Fibroblast of pulmonary artery (primary cell): ENCODE results near the gene MSLN.

Source experiments
- DNase-seq: peaks from one replicate; pipeline ENCODE4 v3.0.0-alpha.2; 2010; ENCODE audit warnings: low read depth
- H3K4me3 ChIP-seq: replicated peaks from 2 replicates; pipeline ENCODE4 v1.5.1; 2011; ENCODE audit warnings: low read depth, mild to moderate bottlenecking, control low read depth, low read length, moderate library complexity
- TF ChIP-seq, protein P1 (sequence below): IDR thresholded peaks from 2 replicates; pipeline ENCODE4 v1.5.1; 2011; ENCODE audit warnings: mild to moderate bottlenecking, control low read depth, low read length, inconsistent platforms; ENCODE audit errors: missing control alignments

Gene MSLN

DNA sequence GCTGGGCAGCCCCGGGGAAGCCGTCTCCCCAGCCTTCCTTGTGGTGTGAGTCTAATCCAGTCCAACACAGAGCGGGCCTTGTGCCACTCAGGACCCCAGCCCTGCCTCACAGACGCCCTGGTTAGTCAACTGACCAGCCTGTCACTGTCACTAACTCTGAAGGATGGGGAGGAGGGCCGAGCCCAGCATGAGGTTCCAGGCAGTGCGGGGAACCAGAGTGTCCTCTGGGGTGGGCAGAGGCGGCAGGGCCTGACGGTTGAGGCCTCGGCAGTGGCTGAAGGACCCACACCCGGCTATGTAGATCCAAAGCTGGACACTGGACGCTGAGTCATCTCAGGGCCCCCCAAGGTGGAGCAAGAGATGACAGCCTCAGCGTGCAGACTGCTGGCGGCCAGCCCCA is 19.0 kb downstream of the MSLN start:
- no peak overlapping the region for H3K4me3 ChIP-seq
- no peak for DNase-seq
- TF ChIP-seq, protein P1, sequence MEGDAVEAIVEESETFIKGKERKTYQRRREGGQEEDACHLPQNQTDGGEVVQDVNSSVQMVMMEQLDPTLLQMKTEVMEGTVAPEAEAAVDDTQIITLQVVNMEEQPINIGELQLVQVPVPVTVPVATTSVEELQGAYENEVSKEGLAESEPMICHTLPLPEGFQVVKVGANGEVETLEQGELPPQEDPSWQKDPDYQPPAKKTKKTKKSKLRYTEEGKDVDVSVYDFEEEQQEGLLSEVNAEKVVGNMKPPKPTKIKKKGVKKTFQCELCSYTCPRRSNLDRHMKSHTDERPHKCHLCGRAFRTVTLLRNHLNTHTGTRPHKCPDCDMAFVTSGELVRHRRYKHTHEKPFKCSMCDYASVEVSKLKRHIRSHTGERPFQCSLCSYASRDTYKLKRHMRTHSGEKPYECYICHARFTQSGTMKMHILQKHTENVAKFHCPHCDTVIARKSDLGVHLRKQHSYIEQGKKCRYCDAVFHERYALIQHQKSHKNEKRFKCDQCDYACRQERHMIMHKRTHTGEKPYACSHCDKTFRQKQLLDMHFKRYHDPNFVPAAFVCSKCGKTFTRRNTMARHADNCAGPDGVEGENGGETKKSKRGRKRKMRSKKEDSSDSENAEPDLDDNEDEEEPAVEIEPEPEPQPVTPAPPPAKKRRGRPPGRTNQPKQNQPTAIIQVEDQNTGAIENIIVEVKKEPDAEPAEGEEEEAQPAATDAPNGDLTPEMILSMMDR: no peak

DNA sequence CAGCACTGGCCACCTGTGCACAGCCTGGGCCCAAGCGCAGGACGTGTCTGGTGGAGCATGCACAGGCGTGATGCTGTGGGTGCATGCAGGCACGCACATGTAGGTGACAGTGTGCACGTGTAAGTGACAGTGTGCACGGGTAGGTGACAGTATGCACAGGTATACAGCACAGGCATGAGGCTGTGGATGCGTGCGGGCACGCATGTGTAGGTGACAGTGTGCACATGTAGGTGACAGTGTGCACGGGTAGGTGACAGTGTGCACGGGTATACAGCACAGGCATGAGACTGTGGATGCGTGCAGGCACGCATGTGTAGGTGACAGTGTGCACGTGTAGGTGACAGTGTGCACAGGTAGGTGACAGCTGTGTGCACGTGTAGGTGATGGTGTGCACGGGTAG is 19.8 kb downstream of the MSLN start:
- TF ChIP-seq, protein P1: no peak
- DNase-seq: no peak
- H3K4me3 ChIP-seq: no peak overlapping the region

DNA sequence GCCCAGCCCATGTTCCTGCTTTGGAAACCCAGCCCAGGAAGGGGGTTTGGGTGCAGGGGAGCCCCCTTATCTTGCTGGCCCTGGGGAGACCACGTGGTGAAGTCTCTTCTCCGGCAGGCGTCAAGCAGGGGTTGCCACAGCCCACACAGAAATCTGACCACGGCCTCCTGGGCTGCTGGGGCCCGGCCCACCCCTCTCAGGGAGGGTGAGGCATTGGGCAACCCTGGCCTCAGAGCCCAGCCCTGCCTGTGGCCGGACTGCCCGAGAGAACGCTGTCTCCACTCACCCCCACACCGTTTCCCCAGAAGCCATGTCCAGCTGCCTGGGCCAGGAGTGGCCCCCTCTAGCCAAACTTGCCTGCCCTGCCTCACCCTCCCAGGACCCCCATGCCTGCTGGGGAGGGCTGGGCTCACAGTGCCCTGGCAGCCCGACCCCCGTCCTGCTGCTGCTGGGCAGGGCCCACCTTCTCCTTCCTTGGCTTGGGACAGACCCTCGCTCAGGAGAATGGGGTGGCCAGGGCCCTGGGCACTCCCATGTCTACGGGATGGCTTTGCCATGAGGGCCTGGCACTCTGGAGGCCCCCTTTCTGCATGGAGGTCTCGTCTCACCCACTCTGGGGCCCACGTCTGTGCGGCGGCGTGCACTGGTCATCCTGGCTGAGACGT is 20.9 kb downstream of the MSLN start:
- no peak for DNase-seq
- no peak overlapping the region for H3K4me3 ChIP-seq
- TF ChIP-seq, protein P1: no peak

DNA sequence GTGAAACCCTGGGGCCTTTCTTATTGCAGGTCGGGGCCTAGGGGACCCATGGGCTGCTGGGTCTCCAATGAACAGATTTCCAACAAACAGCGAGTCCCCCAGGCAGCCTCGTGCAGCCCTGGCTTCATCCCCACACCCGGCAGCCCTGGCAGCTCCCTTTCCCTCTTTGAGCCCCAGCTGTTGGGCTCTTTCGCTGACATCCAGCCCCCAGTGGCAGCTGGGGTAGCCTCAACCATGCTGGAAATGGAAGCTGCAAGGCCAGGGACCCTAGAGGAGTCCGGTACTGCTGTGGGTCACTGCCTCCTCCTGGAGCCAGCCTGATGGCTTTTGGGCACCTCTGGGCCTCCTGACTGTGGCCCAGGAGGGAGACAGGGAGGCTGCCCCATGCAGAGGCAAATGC is 21.7 kb downstream of the MSLN start:
- TF ChIP-seq, protein P1: no peak
- DNase-seq: no peak
- no peak overlapping the region for H3K4me3 ChIP-seq

DNA sequence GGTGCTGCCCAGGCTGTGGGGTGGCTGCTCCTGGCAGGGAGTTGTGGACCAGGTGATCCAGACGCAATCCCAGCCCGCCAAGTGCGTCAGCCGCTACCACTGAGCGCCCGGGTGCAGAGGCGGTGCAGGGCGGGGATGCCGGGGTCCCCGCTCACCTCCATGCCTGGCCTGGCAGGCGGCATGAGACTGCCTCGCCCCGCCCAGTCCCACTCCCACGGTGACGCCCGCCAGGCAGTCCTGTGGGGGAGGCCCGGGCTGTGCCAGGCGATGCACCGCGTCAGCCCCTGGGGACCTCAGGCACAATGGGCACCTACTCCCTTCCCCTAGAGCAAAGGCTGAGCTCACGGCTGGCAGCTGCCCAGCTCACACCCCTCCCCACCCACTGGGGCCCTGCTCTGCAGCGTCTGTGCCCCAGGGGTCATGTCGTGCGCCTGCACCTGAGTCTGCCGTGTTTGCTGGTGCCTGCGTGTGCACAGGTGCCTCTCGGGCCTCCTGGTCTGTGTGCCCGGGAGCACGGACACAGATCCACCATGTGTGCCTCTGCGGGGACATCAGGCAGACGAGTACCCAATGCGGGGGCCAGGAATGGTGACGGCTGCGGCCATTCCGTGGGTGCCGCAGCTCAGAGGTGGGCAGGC is 22.4 kb downstream of the MSLN start:
- H3K4me3 ChIP-seq: no peak overlapping the region
- no peak for DNase-seq
- TF ChIP-seq, protein P1: no peak

DNA sequence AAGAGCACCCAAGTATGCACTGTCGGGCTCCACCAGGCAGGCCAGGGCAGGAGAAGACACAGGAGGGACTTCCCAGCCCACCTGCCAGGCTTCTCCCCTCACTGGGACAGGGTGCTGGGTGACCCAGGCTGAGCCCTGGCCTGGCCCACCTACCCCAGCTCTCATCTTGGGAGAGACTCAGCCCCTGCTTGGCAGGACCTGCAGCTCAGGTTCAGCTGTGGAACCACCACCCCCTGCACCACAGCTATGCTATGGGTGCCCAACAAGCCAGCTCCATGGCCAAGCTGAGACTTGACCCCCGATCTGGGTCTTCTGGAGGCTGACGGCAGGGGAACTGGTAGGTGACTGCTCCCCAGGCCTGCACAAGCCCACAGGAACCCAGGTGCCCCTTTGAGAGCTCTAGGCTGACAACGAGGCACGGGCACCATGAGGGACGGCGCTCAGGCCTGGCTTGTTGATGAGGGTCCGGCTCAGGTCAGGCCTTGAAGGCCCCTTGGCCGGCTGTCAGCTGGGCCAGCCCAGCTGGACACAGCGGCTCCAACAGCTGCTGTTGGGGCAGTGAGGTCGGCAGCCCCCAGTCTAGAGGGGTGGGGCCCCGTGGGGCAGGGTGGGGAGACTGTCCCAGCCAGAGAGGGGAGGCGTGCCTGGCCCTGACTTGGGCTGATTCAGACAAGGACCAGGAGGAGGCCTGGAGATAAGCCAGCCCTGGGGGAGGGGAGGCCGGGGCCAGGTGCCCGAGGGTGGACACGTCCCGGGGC is 23.0 kb downstream of the MSLN start:
- TF ChIP-seq, protein P1: no peak
- no peak for DNase-seq
- no peak overlapping the region for H3K4me3 ChIP-seq

DNA sequence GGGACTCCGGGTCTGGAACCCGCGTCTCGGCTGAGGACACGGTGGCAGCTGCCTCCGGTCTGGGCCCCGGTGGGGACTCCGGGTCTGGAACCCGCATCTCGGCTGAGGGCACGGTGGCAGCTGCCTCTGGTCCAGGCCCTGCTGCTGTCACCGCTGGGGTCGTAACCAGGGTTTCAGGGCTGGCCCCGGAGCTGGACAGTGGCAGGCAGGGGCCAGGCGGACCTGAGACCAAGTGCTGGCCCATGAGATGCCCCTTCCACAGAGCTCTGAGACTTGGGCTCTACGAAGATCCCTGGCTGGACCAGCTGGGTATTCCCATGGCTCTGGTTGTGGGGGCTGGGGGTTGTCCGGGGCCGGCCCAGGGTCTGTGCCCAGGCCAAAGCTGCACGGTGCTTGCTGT is 23.9 kb downstream of the MSLN start:
- no peak overlapping the region for H3K4me3 ChIP-seq
- TF ChIP-seq, protein P1: no peak
- DNase-seq: no peak
